GM19035 (cell line): ENCODE data around the gene ZFP62.

Experiments used
- ATAC-seq: cut with Tn5 transposase; IDR thresholded peaks from one replicate; pipeline ENCODE4 v1.9.1; 2021; ENCODE audit not compliant: unreplicated experiment

The ZFP62 gene

GRCh38 chr5:180869587-180869986 lies 8.5 kb upstream of the ZFP62 start:
- ATAC-seq: no peak

DNA sequence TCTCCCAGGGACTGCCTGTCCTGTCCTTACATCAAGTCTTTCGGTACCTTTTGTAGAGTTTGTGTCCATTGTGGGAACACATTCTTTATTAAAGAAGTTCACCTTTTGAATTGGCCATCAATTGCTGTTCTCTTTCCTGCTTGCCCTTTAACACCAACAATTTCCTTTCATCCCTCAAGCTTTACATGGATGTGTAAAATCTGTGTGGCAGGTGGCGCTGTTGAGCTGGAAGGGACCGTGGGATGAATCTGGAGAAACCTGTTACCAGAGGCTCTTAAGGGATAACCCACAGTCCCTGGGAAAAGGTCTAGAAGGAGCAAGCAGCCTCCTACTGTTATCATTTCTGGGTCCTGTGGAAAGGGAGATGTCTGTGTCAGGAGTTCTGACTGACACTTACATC lies 7.9 kb upstream of the ZFP62 start:
- no peak for ATAC-seq

DNA sequence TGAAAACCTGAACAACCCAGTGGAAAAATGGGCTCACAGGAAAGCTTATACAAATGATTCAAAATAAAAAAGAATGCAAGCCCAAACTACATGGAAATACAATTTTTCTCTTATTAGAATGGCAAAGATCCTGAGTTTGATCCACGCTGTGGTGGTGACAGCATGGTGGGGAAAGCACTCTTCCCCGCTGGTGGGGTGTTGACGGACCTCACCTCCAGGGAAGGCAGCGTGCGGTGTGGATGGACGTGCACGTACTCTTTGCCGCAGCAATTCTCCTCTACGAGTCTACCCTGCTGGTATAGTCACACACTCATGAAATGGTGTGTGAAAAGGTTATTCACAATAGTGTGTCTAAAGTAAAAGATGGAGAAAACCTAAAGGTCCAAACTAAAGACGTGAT lies 5.9 kb upstream of the ZFP62 start:
- ATAC-seq: no peak

GRCh38 chr5:180865981-180866695 lies 5.1 kb upstream of the ZFP62 start:
- ATAC-seq: no peak

DNA sequence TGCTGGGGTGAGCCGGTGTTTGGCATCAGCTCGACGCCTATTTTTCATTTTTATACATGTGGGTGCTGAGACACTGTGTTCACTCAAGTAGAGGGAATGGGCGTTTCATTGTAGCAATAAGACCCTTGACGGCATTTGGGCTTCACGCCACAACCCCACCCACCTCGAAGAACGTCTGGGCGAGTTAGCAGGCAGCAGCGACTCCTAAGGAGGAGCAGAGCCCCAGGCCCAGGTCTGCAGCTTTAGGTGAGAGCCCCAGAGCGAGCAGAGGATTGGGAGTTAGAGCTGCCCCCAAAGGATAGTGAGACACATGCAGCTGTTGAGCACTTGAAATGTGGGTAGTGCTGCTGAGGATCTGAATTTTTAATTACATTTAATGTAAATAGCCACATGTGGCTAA lies 1.6 kb upstream of the ZFP62 start:
- ATAC-seq: no peak

- peak; percentile 53 for ATAC-seq
Measured at GRCh38 chr5:180860273-180860886, 696 bp downstream of the ZFP62 start.

GRCh38 chr5:180858586-180858985 lies 2.5 kb downstream of the ZFP62 start:
- no peak for ATAC-seq

DNA sequence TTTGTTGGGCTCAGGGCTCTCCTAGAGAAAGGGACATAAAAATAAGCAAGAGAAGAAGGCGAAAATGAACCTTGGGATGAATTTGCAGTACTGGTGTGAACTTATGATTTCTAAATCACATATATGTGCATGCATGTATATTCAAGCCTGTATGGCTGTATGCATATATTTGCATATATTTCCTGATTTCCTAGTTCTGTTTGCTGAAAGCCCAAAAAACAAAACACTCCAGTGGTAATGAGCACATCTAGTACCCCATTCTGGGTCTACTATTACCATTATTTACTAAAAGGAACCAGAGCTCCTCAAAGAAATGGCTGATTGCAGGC lies 7.3 kb downstream of the ZFP62 start:
- ATAC-seq: no peak

- no peak for ATAC-seq
Measured at GRCh38 chr5:180853121-180853847, 7.8 kb downstream of the ZFP62 start.

DNA sequence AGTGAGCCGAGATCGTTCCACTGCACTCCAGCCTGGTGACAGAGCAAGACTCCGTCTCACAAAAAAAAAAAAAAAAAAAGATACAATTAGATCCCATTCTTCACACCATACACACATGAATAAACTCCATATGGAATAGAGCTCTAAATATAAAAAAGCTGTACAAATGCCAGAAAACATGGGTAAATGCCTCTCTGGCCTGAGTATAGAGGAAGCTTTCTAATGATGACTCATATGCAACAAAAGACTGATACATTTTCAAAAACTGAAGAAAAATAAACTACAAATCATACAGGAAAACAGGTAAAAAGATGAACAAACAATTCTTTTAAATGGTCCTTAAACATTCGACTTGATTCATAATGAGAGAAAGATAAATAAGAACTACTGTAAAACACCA lies 8.6 kb downstream of the ZFP62 start:
- no peak for ATAC-seq

DNA sequence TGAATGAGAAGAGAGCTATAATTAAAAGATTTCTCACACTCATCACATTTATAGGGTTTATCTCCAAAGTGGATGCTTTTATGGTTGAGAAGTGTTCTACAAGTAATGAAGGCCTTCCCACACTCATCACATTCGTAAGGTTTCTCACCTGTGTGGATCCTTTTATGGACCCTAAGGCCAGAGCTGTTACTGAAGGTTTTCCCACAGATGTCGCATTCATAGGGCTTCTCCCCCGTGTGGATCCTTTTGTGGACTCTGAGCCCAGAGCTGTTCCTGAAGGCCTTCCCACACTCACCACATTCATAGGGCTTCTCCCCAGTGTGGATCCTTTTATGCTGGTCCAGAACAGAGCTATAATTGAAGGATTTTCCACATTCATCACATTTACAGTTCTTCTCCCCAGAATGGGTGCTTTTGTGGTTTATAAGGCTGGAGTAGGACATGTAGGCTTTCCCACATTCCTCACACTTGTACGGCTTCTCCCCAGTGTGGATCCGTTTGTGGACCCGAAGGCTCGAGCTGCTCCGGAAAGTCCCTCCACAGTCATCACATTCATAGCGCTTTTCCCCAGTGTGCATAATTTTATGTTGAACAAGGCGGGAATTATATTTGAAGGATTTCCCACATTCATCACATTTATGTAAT lies 10.5 kb downstream of the ZFP62 start:
- ATAC-seq: no peak

- no peak for ATAC-seq
Measured at GRCh38 chr5:180849827-180850226, 11.2 kb downstream of the ZFP62 start.

- ATAC-seq: no peak
Measured at GRCh38 chr5:180848878-180849277, 12.2 kb downstream of the ZFP62 start.

DNA sequence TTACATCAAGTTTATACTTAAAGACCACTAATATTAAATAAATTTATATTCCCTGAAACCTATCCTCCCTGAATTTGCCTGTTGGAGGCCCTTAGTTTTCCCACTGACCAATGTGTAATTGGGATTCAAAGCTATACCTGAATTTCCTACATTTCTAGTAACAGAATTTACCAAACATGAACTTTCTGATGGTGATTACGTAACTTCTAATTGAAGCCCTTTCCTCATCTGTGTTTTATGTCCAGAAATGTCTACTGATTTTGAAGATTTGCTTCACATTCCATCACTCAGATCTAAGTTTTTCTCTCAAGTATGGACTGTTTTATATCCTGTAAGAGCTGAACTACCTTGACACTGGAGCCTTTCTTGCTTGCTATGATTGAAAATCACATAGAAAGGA lies 12.8 kb downstream of the ZFP62 start:
- ATAC-seq: no peak

DNA sequence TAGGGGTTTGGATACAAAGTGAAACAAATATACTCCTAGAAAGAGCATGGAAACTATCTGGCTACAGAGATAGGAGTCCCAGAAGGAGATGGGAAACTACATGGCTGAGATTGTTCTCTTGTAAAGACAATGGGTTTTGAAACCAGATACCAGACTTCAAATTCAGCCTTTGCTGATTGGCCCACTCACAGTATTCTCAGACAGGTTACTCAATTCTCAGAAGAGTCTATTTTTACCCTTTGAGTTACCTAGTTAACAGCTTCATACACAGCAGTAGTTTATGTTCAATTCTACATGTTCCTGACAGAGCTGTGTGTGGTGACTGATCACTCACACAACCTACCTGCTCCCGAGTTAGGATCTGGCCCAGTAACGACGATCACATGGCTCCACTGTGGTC lies 14.1 kb downstream of the ZFP62 start:
- ATAC-seq: no peak

DNA sequence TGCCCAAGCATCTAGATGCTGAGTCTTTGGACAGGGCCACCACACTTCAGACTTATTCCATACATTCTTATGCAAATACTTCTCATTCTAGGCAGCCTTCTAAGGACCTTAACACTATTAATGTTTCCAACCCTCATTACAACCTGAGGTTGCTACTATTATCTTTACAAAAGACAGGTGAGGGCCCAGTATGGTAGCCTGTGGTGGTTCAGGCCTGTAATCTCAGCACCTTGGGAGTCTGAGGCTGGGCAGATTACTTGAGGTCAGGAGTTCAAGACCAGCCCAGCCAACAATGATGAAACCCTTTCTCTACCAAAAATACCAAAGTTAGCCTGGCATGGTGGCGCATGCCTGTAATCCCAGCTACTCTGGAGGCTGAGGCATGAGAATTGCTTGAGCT lies 16.2 kb downstream of the ZFP62 start:
- ATAC-seq: no peak

- no peak for ATAC-seq
Measured at GRCh38 chr5:180844432-180844831, 16.6 kb downstream of the ZFP62 start.

- ATAC-seq: no peak
Measured at GRCh38 chr5:180839935-180840334, 21.1 kb downstream of the ZFP62 start.

GRCh38 chr5:180839227-180839626 lies 21.8 kb downstream of the ZFP62 start:
- no peak for ATAC-seq

GRCh38 chr5:180837478-180837877 lies 23.6 kb downstream of the ZFP62 start:
- no peak for ATAC-seq

- peak; percentile 43 for ATAC-seq
Measured at GRCh38 chr5:180832638-180833068, 28.4 kb downstream of the ZFP62 start.
